Measurements from ENCODE around the gene COA8. TPM values are rescaled to one million over a fixed set of nuclear protein-coding genes. Genes with fewer than 3 reads are reported as not detected.

Gene COA8
- total RNA-seq, 4 donors from 2014 or later, result 26.8 to 46.1 (median 37.6) TPM

- TF ChIP-seq POLR2A (IDR thresholded peaks at IDR 0.05; ENCODE audit: low read depth) (no peak), CTCF (IDR thresholded peaks at IDR 0.05) (no peak), EP300 (IDR thresholded peaks at IDR 0.05) (no peak), POLR2AphosphoS5 (IDR thresholded peaks at IDR 0.05) (no peak)
- H3K27me3 ChIP-seq, result peaks cover 0 to 2% (median 0%) of the 10 kb centered on the region in 4 donors
- H3K27ac ChIP-seq (replicated peaks in 1 of 4), result peak overlapping the region; percentile 94 to 98 (median 96)
- peaks cover 68 to 100% (median 98%) of the 10 kb centered on the region in 4 donors for H3K4me1 ChIP-seq
- DNase-seq (ENCODE audit: extremely low spot score), result no peak
- 89% methylated on average over 13 of the region's 27 CpGs for WGBS
- intact Hi-C loops (cut with DNase I), result no loop called here
- H3K36me3 ChIP-seq, result no peaks in the 10 kb centered on the region
- no peaks in the 10 kb centered on the region for H3K9me3 ChIP-seq
- peak overlapping the region in 2 of 4 donors; percentile 18 to 54 for H3K4me3 ChIP-seq
These were observed 14.1 kb upstream of the COA8 start for GRCh38 chr14:103548463-103549351.

- Histone ChIP-seq H3K27me3 (peaks cover 0 to 2% (median 0%) of the 10 kb centered on the region in 4 donors), H3K4me3 (peak overlapping the region in 3 of 4 donors; percentile 44 to 60 (median 54)), H3K4me1 (peaks cover 58 to 100% (median 97%) of the 10 kb centered on the region in 4 donors), H3K27ac (replicated peaks in 1 of 4) (peak overlapping the region; percentile 94 to 98 (median 96)), H3K36me3 (peaks cover 0 to under 1% (median 0%) of the 10 kb centered on the region in 4 donors), H3K9me3 (no peaks in the 10 kb centered on the region)
- WGBS, result 82% methylated on average over 22 of the region's 30 CpGs
- intact Hi-C loops (cut with DNase I), result no loop called here
- DNase-seq (ENCODE audit: extremely low spot score), result no peak
- TF ChIP-seq POLR2A (IDR thresholded peaks at IDR 0.05; ENCODE audit: low read depth) (no peak), POLR2AphosphoS5 (IDR thresholded peaks at IDR 0.05) (peak; percentile 14 to 19), EP300 (IDR thresholded peaks at IDR 0.05) (no peak), CTCF (IDR thresholded peaks at IDR 0.05) (peak in 2 of 3 experiments; percentile 10 to 14)
These were observed 13.1 kb upstream of the COA8 start for GRCh38 chr14:103549361-103550311.

- Histone ChIP-seq H3K27me3 (peaks cover 0 to 2% (median 0%) of the 10 kb centered on the region in 4 donors), H3K4me3 (peak overlapping the region; percentile 28 to 60 (median 49)), H3K27ac (replicated peaks in 1 of 4) (peak overlapping the region; percentile 94 to 98 (median 96)), H3K9me3 (no peaks in the 10 kb centered on the region), H3K36me3 (peaks cover 0 to 4% (median 0%) of the 10 kb centered on the region in 4 donors), H3K4me1 (peaks cover 54 to 99% (median 97%) of the 10 kb centered on the region in 4 donors)
- TF ChIP-seq POLR2A (IDR thresholded peaks at IDR 0.05; ENCODE audit: low read depth), result no peak
- intact Hi-C loops (cut with DNase I), result no loop called here
- no peak for DNase-seq (ENCODE audit: extremely low spot score)
- 32% methylated on average over 17 of the region's 22 CpGs for WGBS
These were observed 12.1 kb upstream of the COA8 start for GRCh38 chr14:103550451-103551337.

- TF ChIP-seq CTCF (IDR thresholded peaks at IDR 0.05) (no peak), EP300 (IDR thresholded peaks at IDR 0.05) (no peak), POLR2A (IDR thresholded peaks at IDR 0.05; ENCODE audit: low read depth) (peak; percentile 59), POLR2AphosphoS5 (IDR thresholded peaks at IDR 0.05) (peak; percentile 90 to 95)
- no peak for DNase-seq (ENCODE audit: extremely low spot score)
- H3K9me3 ChIP-seq, result no peaks in the 10 kb centered on the region
- H3K27me3 ChIP-seq, result peaks cover 0 to 2% (median 0%) of the 10 kb centered on the region in 4 donors
- intact Hi-C loops (cut with DNase I), result no loop called here
- H3K36me3 ChIP-seq, result peaks cover 0 to 4% (median 0%) of the 10 kb centered on the region in 4 donors
- 61% methylated on average over 15 of the region's 17 CpGs for WGBS
- H3K27ac ChIP-seq (replicated peaks in 1 of 4), result peak overlapping the region; percentile 94 to 98 (median 96)
- peaks cover 52 to 99% (median 97%) of the 10 kb centered on the region in 4 donors for H3K4me1 ChIP-seq
- H3K4me3 ChIP-seq, result peak overlapping the region; percentile 28 to 60 (median 49)
These were observed 11.4 kb upstream of the COA8 start for GRCh38 chr14:103551338-103551762.
